A549 (cell line): ENCODE data around the gene ARHGEF6.
"Not testable (repeated sequence)": the region's sequence is repeated elsewhere in the genome, so short reads cannot be mapped to it uniquely, and the experiment has no call there.

Experiments
- KDM1A ChIP-seq: fragments of 200-600 bp; sonication (generic); IDR thresholded peaks from 2 replicates; pipeline ENCODE4 v1.6.1; 2016; ENCODE audit warnings: low read depth, mild to moderate bottlenecking
- MYC ChIP-seq: IDR thresholded peaks from 2 replicates; pipeline ENCODE4 v1.6.1; 2012; ENCODE audit warnings: mild to moderate bottlenecking, inconsistent platforms, low read length, improper control_type of control experiment, borderline replicate concordance
- POLR2A ChIP-seq: IDR thresholded peaks from 2 replicates; pipeline ENCODE4 v1.6.1; 2012; ENCODE audit warnings: mild to moderate bottlenecking, low read length
- RAD21 ChIP-seq, 2 experiments: fragments of >200 bp in 1 of 2; sonication (Bioruptor Twin) in 1 of 2; formaldehyde crosslinking in 1 of 2; IDR thresholded peaks in 1 of 2; conservative IDR thresholded peaks in 1 of 2; 2 replicates in 1 of 2; 3 replicates in 1 of 2; pipeline ENCODE4 v1.6.1; 2012 to 2018; ENCODE audit warnings: inconsistent platforms in 1 of 2
- TF ChIP-seq, protein P1 (sequence below): fragments of >200 bp; sonication (Bioruptor Twin); formaldehyde crosslinking; IDR thresholded peaks from 3 replicates; pipeline ENCODE4 v1.5.1; 2016

GRCh38 chrX:136794660-136795059, 13.9 kb upstream of the ARHGEF6 start:
- TF ChIP-seq MYC; RAD21 (conservative IDR thresholded peaks at IDR 0.05 in 1 of 2, IDR thresholded peaks at IDR 0.05 in 1 of 2); POLR2A; KDM1A: not testable (repeated sequence)
- TF ChIP-seq, protein P1, sequence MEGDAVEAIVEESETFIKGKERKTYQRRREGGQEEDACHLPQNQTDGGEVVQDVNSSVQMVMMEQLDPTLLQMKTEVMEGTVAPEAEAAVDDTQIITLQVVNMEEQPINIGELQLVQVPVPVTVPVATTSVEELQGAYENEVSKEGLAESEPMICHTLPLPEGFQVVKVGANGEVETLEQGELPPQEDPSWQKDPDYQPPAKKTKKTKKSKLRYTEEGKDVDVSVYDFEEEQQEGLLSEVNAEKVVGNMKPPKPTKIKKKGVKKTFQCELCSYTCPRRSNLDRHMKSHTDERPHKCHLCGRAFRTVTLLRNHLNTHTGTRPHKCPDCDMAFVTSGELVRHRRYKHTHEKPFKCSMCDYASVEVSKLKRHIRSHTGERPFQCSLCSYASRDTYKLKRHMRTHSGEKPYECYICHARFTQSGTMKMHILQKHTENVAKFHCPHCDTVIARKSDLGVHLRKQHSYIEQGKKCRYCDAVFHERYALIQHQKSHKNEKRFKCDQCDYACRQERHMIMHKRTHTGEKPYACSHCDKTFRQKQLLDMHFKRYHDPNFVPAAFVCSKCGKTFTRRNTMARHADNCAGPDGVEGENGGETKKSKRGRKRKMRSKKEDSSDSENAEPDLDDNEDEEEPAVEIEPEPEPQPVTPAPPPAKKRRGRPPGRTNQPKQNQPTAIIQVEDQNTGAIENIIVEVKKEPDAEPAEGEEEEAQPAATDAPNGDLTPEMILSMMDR, result not testable (repeated sequence)
